ENCODE measurements around the gene FHOD3. TPM values are rescaled to one million over a fixed set of nuclear protein-coding genes. Genes with fewer than 3 reads are reported as not detected.

FHOD3 gene
- polyA plus RNA-seq, 2 of the 4 experiments (the other 2 are of a cell fraction) = 2.5 to 3.6 TPM

GRCh38 chr18:36539674-36540231 is 242.2 kb downstream of the FHOD3 start (continued):
- TF ChIP-seq E2F6 (IDR thresholded peaks at IDR 0.05; ENCODE audit: borderline replicate concordance, low read depth) (no peak), PBX3 (IDR thresholded peaks at IDR 0.05) (no peak), NPAS2 (CRISPR knock-in tag; IDR thresholded peaks at IDR 0.05; ENCODE audit: borderline replicate concordance) (no peak)

DNA sequence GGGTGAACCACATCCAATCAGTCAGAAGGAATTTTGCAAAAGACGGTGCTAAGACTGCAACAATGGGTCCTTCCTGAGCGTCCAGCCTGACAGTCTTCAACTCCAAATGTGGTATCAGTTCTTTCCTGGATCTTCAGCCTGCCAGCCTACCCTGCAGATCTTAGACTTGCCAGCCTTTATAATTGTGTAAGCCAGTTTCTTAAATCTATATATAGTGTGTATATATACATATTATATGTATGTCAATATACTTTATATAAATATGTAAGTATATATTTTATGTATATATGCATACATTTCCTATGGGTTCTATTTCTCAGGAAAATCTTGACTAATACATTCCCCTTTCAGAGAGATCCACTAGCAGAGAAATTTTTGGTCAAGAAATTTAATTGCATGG is 245.5 kb downstream of the FHOD3 start:
- TF ChIP-seq RAD21 (conservative IDR thresholded peaks at IDR 0.05 in 1 of 2, IDR thresholded peaks at IDR 0.05 in 1 of 2) = no peak
- no peak for TF ChIP-seq RCOR1 (IDR thresholded peaks at IDR 0.05; ENCODE audit: low read depth, low read length)
- TF ChIP-seq CBX2 (IDR thresholded peaks at IDR 0.05; ENCODE audit: borderline replicate concordance, low read depth) = no peak
- TF ChIP-seq, protein P1, sequence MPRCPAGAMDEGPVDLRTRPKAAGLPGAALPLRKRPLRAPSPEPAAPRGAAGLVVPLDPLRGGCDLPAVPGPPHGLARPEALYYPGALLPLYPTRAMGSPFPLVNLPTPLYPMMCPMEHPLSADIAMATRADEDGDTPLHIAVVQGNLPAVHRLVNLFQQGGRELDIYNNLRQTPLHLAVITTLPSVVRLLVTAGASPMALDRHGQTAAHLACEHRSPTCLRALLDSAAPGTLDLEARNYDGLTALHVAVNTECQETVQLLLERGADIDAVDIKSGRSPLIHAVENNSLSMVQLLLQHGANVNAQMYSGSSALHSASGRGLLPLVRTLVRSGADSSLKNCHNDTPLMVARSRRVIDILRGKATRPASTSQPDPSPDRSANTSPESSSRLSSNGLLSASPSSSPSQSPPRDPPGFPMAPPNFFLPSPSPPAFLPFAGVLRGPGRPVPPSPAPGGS (IDR thresholded peaks at IDR 0.05) = no peak
- TF ChIP-seq EHF (CRISPR knock-in tag; IDR thresholded peaks at IDR 0.05) = no peak
- no peak for TF ChIP-seq GATA3 (IDR thresholded peaks at IDR 0.05; ENCODE audit: borderline replicate concordance)
- TF ChIP-seq BHLHE40 (IDR thresholded peaks at IDR 0.05; ENCODE audit: low read depth, low read length) = no peak
- TF ChIP-seq SREBF2 (IDR thresholded peaks at IDR 0.05) = no peak
- TF ChIP-seq, protein P2, sequence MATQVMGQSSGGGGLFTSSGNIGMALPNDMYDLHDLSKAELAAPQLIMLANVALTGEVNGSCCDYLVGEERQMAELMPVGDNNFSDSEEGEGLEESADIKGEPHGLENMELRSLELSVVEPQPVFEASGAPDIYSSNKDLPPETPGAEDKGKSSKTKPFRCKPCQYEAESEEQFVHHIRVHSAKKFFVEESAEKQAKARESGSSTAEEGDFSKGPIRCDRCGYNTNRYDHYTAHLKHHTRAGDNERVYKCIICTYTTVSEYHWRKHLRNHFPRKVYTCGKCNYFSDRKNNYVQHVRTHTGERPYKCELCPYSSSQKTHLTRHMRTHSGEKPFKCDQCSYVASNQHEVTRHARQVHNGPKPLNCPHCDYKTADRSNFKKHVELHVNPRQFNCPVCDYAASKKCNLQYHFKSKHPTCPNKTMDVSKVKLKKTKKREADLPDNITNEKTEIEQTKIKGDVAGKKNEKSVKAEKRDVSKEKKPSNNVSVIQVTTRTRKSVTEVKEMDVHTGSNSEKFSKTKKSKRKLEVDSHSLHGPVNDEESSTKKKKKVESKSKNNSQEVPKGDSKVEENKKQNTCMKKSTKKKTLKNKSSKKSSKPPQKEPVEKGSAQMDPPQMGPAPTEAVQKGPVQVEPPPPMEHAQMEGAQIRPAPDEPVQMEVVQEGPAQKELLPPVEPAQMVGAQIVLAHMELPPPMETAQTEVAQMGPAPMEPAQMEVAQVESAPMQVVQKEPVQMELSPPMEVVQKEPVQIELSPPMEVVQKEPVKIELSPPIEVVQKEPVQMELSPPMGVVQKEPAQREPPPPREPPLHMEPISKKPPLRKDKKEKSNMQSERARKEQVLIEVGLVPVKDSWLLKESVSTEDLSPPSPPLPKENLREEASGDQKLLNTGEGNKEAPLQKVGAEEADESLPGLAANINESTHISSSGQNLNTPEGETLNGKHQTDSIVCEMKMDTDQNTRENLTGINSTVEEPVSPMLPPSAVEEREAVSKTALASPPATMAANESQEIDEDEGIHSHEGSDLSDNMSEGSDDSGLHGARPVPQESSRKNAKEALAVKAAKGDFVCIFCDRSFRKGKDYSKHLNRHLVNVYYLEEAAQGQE (IDR thresholded peaks at IDR 0.05) = no peak
- no peak for TF ChIP-seq CHD2 (IDR thresholded peaks at IDR 0.05; ENCODE audit: low read length, partially characterized antibody)
- no peak for TF ChIP-seq ZFP36 (IDR thresholded peaks at IDR 0.05; ENCODE audit: borderline replicate concordance, partially characterized antibody)
- TF ChIP-seq PBX3 (IDR thresholded peaks at IDR 0.05) = no peak
- TF ChIP-seq MYC (IDR thresholded peaks at IDR 0.05; ENCODE audit: borderline replicate concordance, low read length) = no peak
- no peak for TF ChIP-seq CTCF (IDR thresholded peaks at IDR 0.05)
- TF ChIP-seq ESRRA (IDR thresholded peaks at IDR 0.05; ENCODE audit: borderline replicate concordance, low read length) = no peak
- POLR2A ChIA-PET = no interaction called here
- Histone ChIP-seq H3K27ac (no peak overlapping the region), H3K9me3 (no peaks in the 10 kb centered on the region), H3K4me3 (no peak overlapping the region), H3K4me2 (no peak overlapping the region), H3K4me1 (no peaks in the 10 kb centered on the region)
- no peak for DNase-seq (ENCODE audit: low read depth in 1 of 2, low spot score in 1 of 2)
- ATAC-seq = no peak
- CTCF ChIA-PET = interaction anchor here (1.4 kb wide), 1 partner anchor 258 kb away, joined by 3 read pairs; no protein-coding TSS in a partner anchor
- no peak for FAIRE-seq
- 58% methylated on average over 2 of the region's 2 CpGs for WGBS (ENCODE audit: missing lambda C conversion rate)
